SIG-M5 (cell line): ENCODE data around the gene DNAJC7.
"Not testable (repeated sequence)": the region's sequence is repeated elsewhere in the genome, so short reads cannot be mapped to it uniquely, and the experiment has no call there.

Source experiments
- DNase-seq: peaks from one replicate; lab custom pipeline; 2025; lab: John Stamatoyannopoulos, UW

Gene DNAJC7

DNA sequence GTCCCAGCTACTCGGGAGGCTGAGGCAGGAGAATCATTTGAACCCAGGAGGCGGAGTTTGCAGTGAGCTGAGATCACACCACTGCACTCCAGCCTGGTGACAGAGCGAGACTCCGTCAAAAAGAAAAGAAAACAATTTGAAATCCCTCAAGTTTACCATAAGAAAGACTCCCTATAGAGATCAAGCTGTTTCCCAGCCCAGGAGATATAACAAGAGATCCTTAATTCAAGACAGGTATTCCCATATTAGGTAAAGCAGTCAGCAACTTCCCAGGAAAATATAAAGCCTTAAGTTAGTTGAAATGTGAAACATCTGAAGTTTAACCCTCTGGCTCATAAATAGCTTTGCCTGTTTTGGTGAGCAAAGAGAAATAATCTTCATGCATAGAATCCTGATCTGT is 4.9 kb downstream of the DNAJC7 start:
- not testable (repeated sequence) for DNase-seq

DNA sequence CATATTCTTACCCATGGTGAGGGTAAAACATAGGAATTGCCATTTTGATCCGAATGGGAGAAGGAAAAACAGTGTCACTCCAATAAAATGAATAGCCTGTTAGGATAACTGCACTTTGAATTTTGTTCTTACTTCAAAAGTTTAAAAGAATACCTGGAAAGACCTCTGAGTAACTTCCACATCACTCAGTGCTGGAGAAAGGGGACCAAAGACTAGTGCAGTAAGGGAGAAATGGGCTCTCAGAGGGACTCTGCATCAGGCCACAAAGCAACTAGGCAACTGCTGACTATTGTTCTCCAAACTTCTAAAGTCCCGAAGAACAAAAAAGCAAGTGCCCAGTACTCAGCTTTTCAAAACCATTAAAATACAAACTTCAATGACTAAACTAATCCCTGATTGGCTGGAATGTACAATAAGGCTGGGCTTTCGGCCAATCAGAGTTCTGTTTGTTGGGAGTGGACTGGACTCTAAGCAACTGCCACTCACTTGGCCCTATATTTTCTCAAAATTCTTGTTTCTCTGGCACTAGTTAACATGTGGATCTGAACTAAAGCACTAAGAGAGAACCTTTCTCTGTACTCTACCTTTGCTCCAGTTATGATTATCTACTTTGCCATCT is 6.2 kb downstream of the DNAJC7 start:
- no peak for DNase-seq

DNA sequence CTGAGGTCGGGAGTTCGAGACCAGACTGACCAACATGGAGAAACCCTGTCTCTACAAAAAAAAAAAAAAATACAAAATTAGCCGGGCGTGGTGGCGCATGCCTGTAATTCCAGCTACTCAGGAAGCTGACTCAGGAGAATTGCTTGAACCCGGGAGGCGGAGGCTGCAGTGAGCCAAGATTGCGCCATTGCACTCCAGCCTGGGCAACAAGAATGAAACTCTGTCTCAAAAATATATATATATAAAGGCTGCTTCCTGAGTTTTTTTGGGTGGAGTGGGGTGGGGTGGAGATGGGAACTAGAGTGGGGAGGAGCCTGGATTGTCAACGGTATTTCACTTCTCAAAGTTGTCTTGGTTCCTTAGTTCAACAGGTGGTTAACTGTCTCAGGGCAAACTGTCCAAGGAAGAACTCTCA is 7.0 kb downstream of the DNAJC7 start:
- not testable (repeated sequence) for DNase-seq

DNA sequence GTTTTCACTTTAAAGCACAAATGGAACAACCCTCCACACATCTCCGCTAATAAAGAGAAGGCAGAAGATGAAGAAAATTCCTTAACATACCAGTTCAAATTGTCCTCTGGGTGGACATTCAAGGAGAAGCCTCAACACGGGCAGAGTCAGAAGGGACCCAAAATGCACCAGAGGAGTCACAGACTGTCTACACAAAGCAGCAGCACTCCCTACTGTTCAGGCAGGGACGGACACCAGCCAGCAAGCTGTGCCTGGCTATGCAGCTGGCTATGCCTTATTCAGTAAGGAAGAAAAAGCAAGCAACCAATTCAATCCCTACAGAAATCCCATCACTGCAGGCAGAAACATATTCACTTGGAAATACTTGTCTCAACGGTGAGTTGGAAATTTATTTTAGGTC is 8.1 kb downstream of the DNAJC7 start:
- no peak for DNase-seq

DNA sequence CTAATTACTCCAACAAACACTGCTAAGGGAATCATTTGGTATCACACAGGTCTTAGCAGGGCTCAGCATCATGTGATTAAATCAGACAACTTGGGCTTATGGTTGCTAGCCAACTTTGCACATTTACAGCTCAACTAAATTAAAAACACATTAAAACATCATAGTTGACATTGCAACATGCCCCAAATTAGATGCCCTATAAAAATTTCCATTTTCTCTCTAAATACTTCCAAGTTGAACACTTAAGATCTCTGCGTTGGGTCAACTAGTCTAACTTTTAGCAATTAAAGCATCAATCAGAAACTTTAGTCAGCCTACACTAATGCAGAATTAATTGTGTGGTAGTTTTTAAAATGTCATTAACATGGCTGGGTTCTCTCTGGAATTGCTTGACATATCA is 12.1 kb downstream of the DNAJC7 start:
- no peak for DNase-seq

DNA sequence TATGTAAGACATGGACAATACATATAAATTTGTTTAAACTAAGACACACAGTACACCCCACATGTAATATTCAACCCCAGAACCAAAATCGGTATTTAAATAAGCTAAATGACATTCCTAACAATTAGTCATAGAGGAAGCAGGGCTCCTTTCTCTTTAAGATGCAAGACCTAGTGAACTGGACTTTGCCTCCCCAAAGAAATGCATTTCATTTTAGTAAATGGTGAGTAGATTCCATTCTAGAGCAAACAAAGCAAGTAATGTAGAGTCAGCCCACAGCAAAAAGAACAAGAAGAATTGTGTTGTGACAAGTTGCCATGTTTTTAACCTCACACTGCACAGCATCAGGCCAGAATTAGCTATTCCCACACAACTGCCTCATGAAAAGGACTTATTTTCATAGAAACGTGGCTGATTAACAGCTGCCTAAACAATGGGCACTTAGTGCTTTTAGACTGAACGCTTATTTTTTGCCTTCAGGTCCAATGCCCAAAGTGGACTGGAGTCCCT is 14.4 kb downstream of the DNAJC7 start:
- no peak for DNase-seq

DNA sequence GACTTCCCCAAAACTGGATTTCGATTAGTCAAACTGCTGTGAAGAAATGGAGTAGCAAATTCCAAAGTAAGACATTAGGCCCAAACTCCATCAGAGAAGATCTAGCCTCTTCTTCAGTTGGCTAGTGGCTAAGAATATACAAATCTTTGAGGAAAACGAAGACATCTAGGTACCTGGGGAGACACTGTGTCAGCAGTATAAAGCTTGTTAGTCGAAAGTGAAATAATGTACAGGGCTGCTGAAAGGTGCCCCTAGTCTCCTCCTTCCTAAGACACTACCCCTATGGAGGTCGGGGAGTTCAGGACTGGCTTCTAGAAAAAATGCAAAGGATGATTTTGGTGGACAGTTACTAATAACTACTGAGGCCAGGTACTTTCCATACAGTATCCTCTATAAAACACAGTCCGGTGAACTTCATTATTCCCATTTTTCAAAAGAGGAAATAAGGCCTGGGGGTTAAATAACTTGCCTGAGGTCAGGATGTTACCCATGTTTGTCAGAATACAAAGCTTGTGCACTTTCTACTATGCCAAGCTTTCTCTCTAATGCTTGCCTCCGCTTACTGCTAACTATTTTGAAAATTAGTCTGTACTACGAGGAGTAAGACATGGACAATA is 15.0 kb downstream of the DNAJC7 start:
- no peak for DNase-seq

DNA sequence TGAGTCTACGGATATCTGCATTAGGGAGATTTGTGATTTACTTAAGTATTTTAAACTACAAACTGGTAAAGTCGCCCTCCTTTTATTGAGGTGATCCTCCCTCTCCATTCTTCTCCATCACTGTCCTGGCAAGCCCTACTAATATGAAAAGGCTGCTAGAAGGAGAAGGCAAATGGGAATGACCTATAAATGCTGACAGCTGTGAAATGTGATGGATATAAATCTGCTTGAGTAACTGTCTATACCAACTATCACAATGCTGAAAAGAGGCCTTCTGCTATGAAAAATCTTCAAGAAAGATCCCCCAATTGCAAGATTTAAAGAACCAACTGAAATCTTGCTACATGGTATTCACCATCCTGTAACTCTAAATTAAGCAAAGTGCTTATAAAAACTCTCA is 15.5 kb downstream of the DNAJC7 start:
- DNase-seq: no peak

DNA sequence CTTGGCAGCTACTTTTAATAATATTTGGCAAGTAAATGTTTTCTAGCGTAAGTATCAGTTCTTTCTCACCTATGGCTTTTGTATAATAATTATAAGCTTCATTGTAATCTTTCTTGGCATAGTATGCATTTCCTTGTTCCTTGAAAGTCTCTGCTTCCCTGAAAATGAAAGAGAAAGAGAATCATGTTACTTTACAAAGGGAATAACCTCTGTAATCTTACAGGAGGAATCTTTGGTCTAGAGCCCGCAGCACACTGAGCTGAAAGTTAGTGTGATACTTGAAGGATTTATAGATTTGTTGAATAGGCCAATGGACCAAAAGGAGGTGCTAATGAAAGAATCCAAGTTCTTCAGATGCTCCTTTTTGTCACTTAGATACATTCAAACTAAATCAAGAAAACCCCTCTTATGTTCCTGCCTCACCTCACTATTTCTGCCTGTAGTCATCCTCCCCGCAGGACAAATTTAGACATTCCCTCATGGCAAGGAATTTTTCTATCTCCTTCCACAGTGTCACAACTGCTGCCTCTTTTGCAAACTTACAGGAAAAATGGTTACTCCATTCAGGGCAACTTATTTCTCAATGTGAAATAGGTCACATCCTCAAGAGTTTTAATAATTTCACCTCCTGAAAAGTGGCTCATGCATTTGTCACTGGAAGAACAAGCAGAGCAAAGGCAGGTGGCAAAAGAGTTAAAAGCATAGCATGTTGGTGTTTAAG is 16.7 kb downstream of the DNAJC7 start:
- no peak for DNase-seq

DNA sequence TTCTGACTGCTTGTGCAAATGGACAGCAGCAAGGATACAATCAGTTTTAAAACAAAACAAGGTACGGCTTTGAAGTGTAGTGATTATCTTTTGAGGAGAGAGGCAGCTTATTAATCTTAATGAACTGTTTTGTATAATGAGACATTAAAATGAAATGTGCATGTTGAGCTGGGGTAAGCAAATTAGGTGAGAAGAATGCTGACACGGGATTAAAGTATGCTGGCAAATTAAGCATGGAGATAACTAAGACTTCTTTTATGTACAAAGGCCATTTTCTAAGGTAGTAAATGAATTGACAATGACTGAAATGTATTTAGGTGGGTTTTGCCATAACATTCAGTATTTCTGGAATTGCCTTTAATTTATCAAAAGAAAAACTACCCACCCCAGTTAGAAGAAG is 18.7 kb downstream of the DNAJC7 start:
- no peak for DNase-seq

DNA sequence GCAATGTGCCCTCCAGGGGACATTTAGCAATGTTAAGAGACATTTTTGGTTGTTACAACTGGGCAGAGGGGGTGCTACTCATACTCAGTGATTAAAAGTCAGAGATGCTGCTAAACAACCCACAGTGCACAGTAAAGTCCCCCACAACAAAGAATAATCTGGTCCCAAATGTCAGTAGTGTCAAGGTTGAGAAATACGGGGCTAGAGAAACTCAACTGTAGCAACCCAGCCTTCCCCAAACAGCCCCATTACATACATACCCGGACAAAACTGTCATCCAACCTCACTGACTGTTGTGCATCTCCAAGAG is 20.4 kb downstream of the DNAJC7 start:
- DNase-seq: no peak

DNA sequence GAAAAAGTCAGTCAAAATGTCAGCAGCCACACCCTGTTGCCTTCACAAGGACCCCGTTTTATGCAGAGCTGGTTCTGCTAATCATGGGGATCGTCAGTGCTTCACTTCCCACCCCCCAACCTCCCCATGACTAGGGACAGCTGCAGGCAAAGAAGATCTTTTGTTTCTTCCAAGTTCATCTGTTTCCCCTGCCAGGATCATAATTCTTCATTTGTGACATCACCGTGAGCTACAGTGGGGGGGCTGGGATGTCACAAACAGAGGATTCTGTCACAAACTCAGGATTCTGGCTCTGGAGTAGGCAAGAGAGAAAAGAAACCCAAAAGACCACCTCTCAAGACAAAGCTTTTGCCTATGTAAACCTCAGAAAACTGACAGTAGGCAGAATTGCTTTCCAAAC is 24.7 kb downstream of the DNAJC7 start:
- no peak for DNase-seq

DNA sequence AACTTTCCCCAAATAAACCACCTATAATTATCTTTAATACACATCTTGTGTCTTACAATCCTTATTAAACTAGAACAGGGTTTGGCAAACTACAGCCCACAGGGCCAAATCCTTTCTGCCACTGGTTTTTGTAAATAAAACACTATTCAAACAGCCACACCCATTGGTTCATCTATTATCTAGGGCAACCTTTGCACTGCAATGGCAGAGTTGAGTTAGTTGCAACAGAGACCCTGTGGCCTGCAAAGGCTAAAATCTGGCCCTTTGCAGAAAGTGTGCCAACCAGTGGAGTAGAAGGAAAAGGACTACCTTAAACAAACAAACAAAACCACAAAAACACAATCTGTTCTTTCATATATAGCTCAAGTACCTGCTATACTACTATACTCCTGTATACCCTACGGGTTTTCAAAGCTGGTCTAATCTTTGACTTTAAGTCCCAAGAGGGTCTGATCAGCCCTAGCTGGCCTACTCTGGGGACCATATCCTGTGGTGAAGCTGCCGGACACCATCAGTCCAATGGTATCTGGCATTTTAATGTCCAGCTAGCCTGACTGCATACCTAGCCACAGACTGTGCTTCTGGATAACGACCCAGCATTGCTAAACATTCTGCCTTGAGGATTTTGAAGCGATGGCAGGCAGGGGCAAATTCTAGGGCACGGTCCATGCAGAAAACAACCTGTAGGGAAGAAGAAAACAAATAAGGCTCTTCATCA is 27.4 kb downstream of the DNAJC7 start:
- no peak for DNase-seq

DNA sequence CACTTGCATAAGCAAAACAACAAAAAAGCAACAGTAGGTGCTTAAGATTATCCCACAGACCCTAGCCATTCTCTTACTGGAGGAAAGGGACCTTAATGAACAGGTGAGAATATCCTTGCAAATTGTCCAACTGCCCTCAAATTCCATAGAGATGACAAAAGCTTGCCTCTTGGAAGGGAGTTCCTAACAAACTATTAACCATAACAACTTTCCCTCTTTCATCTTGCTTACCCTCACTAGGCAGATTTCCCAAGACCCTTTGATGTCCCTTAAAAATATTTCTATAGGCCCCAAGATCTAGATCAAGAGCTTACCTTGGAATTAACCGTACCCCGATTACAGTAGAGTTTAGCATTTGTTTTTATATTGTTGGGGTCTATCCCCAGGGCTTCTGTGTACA is 28.8 kb downstream of the DNAJC7 start:
- no peak for DNase-seq

DNA sequence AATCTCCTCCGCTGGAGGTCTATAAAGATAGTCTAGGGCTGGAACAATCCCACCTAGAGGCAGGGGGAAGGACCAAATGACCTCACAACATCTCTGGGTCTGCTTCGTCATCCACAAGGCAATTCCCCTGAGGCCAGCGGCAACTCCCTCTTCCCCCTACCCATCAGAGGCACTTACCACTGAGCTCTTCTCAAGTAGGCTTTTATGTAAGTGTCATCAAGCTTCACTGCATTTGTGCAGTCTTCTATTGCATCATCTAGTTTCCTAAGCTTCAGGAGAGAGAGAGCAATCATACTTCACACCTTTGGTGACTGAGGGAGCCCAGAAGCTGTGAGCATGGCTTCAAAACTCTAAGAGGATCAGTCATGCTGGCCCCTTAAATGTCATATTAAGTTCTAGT is 29.6 kb downstream of the DNAJC7 start:
- DNase-seq: no peak

DNA sequence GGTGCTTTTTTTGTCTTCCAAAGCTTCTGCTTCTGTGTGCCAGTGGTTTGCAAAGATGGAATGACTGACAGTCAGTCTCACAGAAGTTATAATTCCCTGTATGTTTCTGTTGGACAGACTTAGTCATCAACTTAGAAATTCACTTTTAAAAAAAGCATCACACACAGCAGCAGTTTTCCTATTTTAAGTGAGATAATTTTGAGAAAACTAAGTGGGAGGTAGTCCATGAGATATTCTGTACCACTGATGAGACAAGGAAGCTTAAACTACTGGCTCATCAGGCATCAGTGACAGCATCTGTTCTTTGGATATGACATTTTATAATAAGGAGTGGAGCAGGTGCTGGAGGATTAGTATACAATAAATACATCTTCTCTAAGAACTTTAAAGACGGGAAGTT is 30.6 kb downstream of the DNAJC7 start:
- DNase-seq: no peak

DNA sequence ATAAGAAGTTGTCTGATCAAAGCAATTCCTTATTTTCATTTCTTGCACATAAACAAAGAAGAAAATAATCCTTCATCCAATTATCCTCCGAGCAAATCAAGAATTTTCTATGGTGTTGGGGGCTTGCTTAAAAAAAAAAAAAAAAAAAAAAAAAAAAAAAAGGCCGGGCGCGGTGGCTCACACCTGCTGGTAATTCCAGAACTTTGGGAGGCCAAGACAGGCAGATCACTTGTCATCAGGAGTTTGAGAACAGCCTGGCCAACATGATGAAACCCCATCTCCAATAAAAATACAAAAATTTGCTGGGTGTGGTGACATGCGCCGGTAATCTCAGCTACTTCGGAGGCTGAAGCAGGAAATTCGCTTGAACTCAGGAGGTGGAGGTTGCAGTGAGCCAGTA is 31.3 kb downstream of the DNAJC7 start:
- no peak for DNase-seq

DNA sequence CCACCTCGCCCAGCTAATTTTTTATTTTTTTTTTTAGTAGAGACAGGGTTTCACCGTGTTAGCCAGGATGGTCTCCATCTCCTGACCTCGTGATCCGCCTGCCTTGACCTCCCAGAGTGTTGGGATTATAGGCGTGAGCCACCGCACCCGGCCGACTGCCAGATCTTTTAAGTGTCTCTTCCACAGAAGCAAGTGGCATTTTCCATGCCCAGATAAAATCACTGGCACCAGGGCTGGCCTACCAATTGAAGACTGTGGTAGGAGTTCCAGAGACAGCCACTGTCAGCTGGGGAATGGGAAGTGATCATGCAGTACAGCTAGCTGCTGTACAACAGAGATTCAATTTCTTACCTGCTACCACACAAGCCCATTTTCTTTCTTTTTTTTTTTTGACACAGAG is 32.8 kb downstream of the DNAJC7 start:
- no peak for DNase-seq

DNA sequence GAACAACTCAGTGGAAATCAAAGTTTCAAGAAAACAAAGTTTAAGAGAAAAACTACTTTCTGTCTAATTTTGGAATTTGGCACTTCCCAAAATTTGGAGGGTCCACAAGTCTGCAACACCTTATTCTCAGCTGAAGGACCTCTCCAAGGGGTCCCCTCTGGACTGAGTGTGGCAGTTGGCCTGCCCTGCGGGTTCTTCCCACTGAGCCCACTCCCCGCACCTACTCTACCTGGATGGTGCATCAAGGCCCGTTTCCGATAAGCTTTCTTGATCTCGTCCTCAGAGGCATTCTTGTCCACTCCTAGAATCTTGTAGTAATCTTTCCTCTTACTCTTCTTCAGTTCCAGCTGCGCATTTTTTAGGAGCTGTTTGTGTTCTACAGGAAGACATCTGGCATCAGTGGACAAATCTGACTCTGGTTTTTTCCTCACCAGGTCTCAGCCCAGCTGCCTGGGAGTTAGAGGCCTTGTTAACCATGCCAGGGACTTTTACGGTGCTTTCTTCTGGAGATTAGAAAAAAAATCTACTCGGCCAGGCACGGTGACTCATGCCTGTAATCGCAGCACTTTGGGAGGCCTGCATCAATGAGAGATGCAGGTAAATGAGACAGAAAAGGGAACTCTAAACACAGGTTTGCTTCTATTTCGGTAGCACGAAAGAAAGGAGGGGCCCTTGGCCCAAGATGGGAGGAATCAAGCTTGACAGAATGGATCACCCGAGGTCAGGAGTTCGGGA is 35.0 kb downstream of the DNAJC7 start:
- DNase-seq: no peak

DNA sequence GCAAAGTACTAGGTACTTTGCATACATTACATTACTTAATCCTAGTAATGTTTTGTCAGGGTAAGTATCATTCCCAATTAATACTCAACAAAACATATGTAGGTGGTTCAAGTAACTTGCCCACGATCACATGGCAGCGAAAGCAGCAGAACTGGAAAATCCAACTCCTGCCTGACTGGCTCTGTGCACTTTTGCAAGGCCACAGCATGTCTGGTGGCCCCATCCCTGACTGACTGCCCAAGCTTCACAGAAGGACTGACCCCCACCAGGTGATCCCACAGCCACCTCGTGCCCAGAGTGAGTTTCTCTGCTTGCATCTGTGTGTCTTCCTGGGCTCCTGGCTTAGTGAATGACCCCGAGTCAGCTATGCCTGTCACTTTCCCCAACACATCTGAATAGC is 39.2 kb downstream of the DNAJC7 start:
- no peak for DNase-seq

DNA sequence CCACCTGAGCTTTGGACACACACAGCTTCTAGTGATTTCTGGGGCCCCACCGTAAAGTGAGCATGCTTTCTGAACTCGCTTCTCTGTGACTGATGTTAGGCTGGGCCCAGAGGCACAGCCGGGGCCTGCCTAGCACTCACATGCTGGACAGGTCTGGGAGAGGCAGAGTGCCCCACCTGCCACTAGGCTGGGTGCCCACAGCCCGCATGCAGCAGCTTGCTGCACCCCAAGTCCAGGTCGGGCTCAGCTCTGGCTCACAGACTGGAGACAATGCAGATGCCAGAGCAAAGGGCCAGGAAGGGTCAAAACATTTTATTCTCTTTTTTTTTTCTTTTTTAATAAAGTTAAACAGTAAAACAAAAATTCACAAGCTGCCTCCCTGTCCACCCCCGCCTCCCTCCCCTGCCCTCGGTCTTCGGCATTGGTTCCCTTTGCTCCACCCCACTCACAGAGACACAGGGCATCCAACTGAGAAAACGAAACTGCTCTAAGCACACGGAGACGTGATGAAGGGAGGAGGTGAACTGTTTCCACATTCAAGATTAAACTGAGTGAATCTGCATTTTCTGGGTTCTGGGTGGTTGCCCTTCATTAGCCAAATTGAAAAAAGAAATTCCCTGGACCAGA is 41.0 kb downstream of the DNAJC7 start:
- DNase-seq: no peak
